GM23338 (cell line): ENCODE measurements around the gene THSD4. TPM values are rescaled to one million over a fixed set of nuclear protein-coding genes. Genes with fewer than 3 reads are reported as not detected.

Experiments
- ATAC-seq: fragments of 200-7000 bp; cut with Tn5 transposase; 3 replicates; pipeline ENCODE4 v1.9.1; 2020
- DNase-seq: peaks from one replicate; pipeline ENCODE4 v3.0.0-alpha.2; 2015; ENCODE audit warnings: low spot score
- H2AFZ ChIP-seq: fragments of 200-600 bp; sonication (generic); 2 replicates; pipeline ENCODE4 v1.8.0; 2016; ENCODE audit warnings: antibody characterized with exemption, mild to moderate bottlenecking, moderate library complexity
- H3F3A ChIP-seq: fragments of 200-600 bp; sonication (generic); replicated peaks from 2 replicates; pipeline ENCODE4 v1.8.0; 2017; ENCODE audit warnings: antibody characterized with exemption, mixed run types, low read depth
- H3K27ac ChIP-seq: fragments of 200-600 bp; sonication (generic); 2 replicates; pipeline ENCODE4 v1.6.1; 2016; ENCODE audit warnings: low read depth
- H3K27me3 ChIP-seq: fragments of 200-600 bp; sonication (generic); 2 replicates; pipeline ENCODE4 v1.8.0; 2016; ENCODE audit warnings: mild to moderate bottlenecking, mixed run types, moderate library complexity; ENCODE audit not compliant: insufficient read depth
- H3K36me3 ChIP-seq: fragments of 200-600 bp; sonication (generic); 2 replicates; pipeline ENCODE4 v1.8.0; 2016; ENCODE audit warnings: mild to moderate bottlenecking; ENCODE audit not compliant: insufficient read depth
- H3K4me1 ChIP-seq: fragments of 200-600 bp; sonication (generic); 2 replicates; pipeline ENCODE4 v1.8.0; 2016; ENCODE audit warnings: mild to moderate bottlenecking, moderate library complexity; ENCODE audit not compliant: insufficient read depth
- H3K4me2 ChIP-seq: fragments of 200-600 bp; sonication (generic); 2 replicates; pipeline ENCODE4 v1.7.1; 2017; ENCODE audit warnings: mixed run types
- H3K4me3 ChIP-seq: fragments of 200-600 bp; sonication (generic); 2 replicates; pipeline ENCODE4 v1.6.1; 2016; ENCODE audit warnings: mixed run types
- H3K79me2 ChIP-seq: fragments of 200-600 bp; sonication (generic); replicated peaks from 2 replicates; pipeline ENCODE4 v1.8.0; 2017; ENCODE audit warnings: mild to moderate bottlenecking; ENCODE audit not compliant: insufficient read depth
- H3K9me2 ChIP-seq: fragments of 200-600 bp; sonication (generic); 2 replicates; pipeline ENCODE4 v1.8.0; 2017; ENCODE audit not compliant: insufficient read depth
- H4K20me1 ChIP-seq: fragments of 200-600 bp; sonication (generic); replicated peaks from 2 replicates; pipeline ENCODE4 v1.8.0; 2017; ENCODE audit warnings: mild to moderate bottlenecking; ENCODE audit not compliant: insufficient read depth
- H3K27ac Mint-ChIP-seq: 2 replicates; pipeline ENCODE4 v1.8.0; 2020; ENCODE audit warnings: inconsistent platforms, mild to moderate bottlenecking, moderate library complexity, mixed read lengths
- H3K27me3 Mint-ChIP-seq: 3 replicates; pipeline ENCODE4 v1.8.0; 2022; ENCODE audit warnings: low read depth, mild to moderate bottlenecking, moderate library complexity, mixed read lengths, inconsistent platforms; ENCODE audit not compliant: insufficient read depth, poor library complexity
- H3K36me3 Mint-ChIP-seq: 3 replicates; pipeline ENCODE4 v1.8.0; 2021; ENCODE audit warnings: low read depth, mild to moderate bottlenecking, inconsistent platforms, moderate library complexity, mixed read lengths
- H3K4me1 Mint-ChIP-seq: 3 replicates; pipeline ENCODE4 v1.8.0; 2020; ENCODE audit warnings: mild to moderate bottlenecking, inconsistent platforms, mixed read lengths
- H3K4me3 Mint-ChIP-seq: 3 replicates; pipeline ENCODE4 v1.8.0; 2021; ENCODE audit warnings: moderate library complexity, mild to moderate bottlenecking, inconsistent platforms, mixed read lengths
- H3K9me3 Mint-ChIP-seq: 3 replicates; pipeline ENCODE4 v1.8.0; 2020; ENCODE audit warnings: moderate library complexity, mild to moderate bottlenecking, inconsistent platforms, mixed read lengths
- EZH2 ChIP-seq: fragments of 200-600 bp; sonication (generic); IDR thresholded peaks from one replicate; pipeline ENCODE4 v1.8.0; 2017; ENCODE audit warnings: antibody characterized with exemption, mild to moderate bottlenecking, low read depth; ENCODE audit not compliant: unreplicated experiment
- EZH2phosphoT487 ChIP-seq: fragments of 200-600 bp; sonication (generic); IDR thresholded peaks from one replicate; pipeline ENCODE4 v1.8.1; 2018; ENCODE audit warnings: antibody characterized with exemption; ENCODE audit not compliant: unreplicated experiment
- JUNB ChIP-seq: IDR thresholded peaks from one replicate; pipeline ENCODE4 v1.6.1; 2016; ENCODE audit warnings: antibody characterized with exemption; ENCODE audit not compliant: unreplicated experiment
- NANOG ChIP-seq: IDR thresholded peaks from 2 replicates; pipeline ENCODE4 v1.6.1; 2016; ENCODE audit warnings: antibody characterized with exemption, borderline replicate concordance
- POLR2AphosphoS5 ChIP-seq: IDR thresholded peaks from 2 replicates; pipeline ENCODE4 v1.6.1; 2016; ENCODE audit warnings: antibody characterized with exemption, low read depth
- STAT1 ChIP-seq: IDR thresholded peaks from one replicate; pipeline ENCODE4 v1.6.1; 2016; ENCODE audit warnings: antibody characterized with exemption; ENCODE audit not compliant: unreplicated experiment
- ZNF331 ChIP-seq: fragments of 250-450 bp; sonication (Bioruptor Pico); IDR thresholded peaks from 2 replicates; pipeline ENCODE4 v1.5.0; 2020; ENCODE audit warnings: low read depth, mild to moderate bottlenecking, moderate library complexity
- polyA plus RNA-seq: library from polyadenylated mRNA; unstranded; fragments of >200 nt; fragmentation: Nextera tagmentation; extraction: Ambion mirVana; gene quantifications from 2 replicates; pipeline ENCODE4 v1.2.1, GENCODE V29; 2016
- total RNA-seq: library from RNA; depleted of rRNA; stranded (reverse); fragments of >200 nt; shearing (Covaris generic); gene quantifications from 2 replicates; pipeline ENCODE4 v1.2.3, GENCODE V29; 2014
- TF ChIP-seq, protein P1 (sequence below): IDR thresholded peaks from 2 replicates; pipeline ENCODE4 v1.6.1; 2016; ENCODE audit warnings: antibody characterized with exemption
- TF ChIP-seq, protein P2 (sequence below), 2 experiments: fragments of 200-600 bp in 1 of 2; sonication (generic) in 1 of 2; conservative IDR thresholded peaks; 2 replicates each; pipeline versions ENCODE4 v1.5.1 to v1.6.1; 2016 to 2017; ENCODE audit warnings: antibody characterized with exemption in 2 of 2, low read depth in 2 of 2, mild to moderate bottlenecking in 2 of 2, moderate library complexity in 1 of 2
- TF ChIP-seq, protein P3 (sequence below): IDR thresholded peaks from one replicate; pipeline ENCODE4 v1.6.1; 2018; ENCODE audit warnings: antibody characterized with exemption; ENCODE audit not compliant: unreplicated experiment

THSD4 gene
- total and polyA plus RNA-seq, 2 experiments from 2014 or later = 2.0 to 7.4 TPM

DNA sequence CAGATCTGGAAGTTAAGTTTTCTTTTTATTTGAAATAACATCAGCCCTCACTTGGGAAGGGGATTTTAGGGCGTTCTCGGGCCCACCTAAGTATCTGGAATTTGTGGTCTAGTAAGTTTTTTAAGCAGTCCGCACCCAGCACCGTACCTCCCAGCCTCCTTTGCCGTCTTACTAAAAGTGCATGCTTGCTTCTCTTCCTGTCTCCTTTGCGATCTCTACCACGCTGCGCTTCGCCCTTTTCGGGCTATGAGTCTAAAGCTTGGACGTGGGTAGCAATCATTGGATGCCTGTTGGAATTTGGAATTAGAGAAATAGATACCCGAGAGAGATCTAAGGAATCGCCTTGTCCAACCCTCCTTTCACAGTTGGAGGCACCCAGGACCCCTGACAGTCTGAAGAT, 1.1 kb downstream of the THSD4 start:
- Histone ChIP-seq H3K27ac (no peak overlapping the region), H3K9me2 (no peaks in the 10 kb centered on the region), H2AFZ (peak overlapping the region; percentile 99), H3K36me3 (no peaks in the 10 kb centered on the region), H3K4me3 (peak overlapping the region; percentile 93), H3K4me2 (peak overlapping the region; percentile 100), H3K27me3 (peaks cover 25% of the 10 kb centered on the region), H3F3A (no peaks in the 10 kb centered on the region; the same call in 1 of the 2 replicates), H3K79me2 (peaks cover 3% of the 10 kb centered on the region; the same call in 1 of the 2 replicates), H3K4me1 (peaks cover 27% of the 10 kb centered on the region), H4K20me1 (no peaks in the 10 kb centered on the region; the same call in none of the 2 replicates)
- Mint-ChIP-seq H3K36me3 (no peaks in the 10 kb centered on the region), H3K4me3 (peak overlapping the region; percentile 74), H3K4me1 (peaks cover 57% of the 10 kb centered on the region), H3K27ac (no peak overlapping the region), H3K27me3 (peaks cover 33% of the 10 kb centered on the region), H3K9me3 (no peaks in the 10 kb centered on the region)
- TF ChIP-seq, protein P1, sequence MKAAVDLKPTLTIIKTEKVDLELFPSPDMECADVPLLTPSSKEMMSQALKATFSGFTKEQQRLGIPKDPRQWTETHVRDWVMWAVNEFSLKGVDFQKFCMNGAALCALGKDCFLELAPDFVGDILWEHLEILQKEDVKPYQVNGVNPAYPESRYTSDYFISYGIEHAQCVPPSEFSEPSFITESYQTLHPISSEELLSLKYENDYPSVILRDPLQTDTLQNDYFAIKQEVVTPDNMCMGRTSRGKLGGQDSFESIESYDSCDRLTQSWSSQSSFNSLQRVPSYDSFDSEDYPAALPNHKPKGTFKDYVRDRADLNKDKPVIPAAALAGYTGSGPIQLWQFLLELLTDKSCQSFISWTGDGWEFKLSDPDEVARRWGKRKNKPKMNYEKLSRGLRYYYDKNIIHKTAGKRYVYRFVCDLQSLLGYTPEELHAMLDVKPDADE = no peak
- TF ChIP-seq ZNF331 (CRISPR knock-in tag) (no peak), EZH2phosphoT487 (no peak), JUNB (no peak), EZH2 (peak; percentile 44)
- TF ChIP-seq, protein P2, sequence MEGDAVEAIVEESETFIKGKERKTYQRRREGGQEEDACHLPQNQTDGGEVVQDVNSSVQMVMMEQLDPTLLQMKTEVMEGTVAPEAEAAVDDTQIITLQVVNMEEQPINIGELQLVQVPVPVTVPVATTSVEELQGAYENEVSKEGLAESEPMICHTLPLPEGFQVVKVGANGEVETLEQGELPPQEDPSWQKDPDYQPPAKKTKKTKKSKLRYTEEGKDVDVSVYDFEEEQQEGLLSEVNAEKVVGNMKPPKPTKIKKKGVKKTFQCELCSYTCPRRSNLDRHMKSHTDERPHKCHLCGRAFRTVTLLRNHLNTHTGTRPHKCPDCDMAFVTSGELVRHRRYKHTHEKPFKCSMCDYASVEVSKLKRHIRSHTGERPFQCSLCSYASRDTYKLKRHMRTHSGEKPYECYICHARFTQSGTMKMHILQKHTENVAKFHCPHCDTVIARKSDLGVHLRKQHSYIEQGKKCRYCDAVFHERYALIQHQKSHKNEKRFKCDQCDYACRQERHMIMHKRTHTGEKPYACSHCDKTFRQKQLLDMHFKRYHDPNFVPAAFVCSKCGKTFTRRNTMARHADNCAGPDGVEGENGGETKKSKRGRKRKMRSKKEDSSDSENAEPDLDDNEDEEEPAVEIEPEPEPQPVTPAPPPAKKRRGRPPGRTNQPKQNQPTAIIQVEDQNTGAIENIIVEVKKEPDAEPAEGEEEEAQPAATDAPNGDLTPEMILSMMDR (conservative IDR thresholded peaks at IDR 0.05; ENCODE audit: low read depth in 2 of 2) = no peak
- ATAC-seq (no peak; the same call in 2 of the 3 replicates), DNase-seq (peak; percentile 33)

DNA sequence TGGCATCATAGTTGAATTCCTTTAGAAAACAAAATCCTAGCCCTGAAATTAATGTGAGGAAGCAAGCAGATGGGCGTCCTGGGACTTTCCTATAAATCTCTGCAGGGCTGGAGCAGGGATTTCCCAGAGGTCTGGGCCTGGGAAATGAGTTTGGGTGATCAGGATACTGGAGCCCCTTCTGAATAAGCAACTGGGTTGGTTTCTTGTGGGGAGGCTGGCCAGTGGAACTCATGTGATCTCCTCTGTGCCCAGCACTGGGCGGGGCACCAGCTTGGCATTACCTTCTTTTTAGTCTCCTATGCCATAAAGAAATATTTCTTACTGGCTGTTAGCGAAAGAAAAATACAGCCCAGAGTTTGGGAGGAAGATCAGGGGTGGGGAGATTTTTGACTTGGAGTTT, 1.7 kb downstream of the THSD4 start:
- Histone ChIP-seq H3K27me3 (peaks cover 25% of the 10 kb centered on the region), H4K20me1 (no peaks in the 10 kb centered on the region; the same call in none of the 2 replicates), H3K4me2 (peak overlapping the region; percentile 100), H3K36me3 (no peaks in the 10 kb centered on the region), H3K4me1 (peaks cover 28% of the 10 kb centered on the region), H3K27ac (no peak overlapping the region), H3K9me2 (no peaks in the 10 kb centered on the region), H2AFZ (no peak overlapping the region), H3K4me3 (peak overlapping the region; percentile 93), H3K79me2 (peaks cover 3% of the 10 kb centered on the region; the same call in 1 of the 2 replicates), H3F3A (no peaks in the 10 kb centered on the region; the same call in 1 of the 2 replicates)
- Mint-ChIP-seq H3K27me3 (peaks cover 33% of the 10 kb centered on the region), H3K27ac (no peak overlapping the region), H3K36me3 (no peaks in the 10 kb centered on the region), H3K4me1 (peaks cover 61% of the 10 kb centered on the region), H3K9me3 (no peaks in the 10 kb centered on the region), H3K4me3 (peak overlapping the region; percentile 74)
- TF ChIP-seq POLR2AphosphoS5 (no peak), STAT1 (no peak), NANOG (no peak), EZH2 (no peak), JUNB (no peak)
- TF ChIP-seq, protein P3, sequence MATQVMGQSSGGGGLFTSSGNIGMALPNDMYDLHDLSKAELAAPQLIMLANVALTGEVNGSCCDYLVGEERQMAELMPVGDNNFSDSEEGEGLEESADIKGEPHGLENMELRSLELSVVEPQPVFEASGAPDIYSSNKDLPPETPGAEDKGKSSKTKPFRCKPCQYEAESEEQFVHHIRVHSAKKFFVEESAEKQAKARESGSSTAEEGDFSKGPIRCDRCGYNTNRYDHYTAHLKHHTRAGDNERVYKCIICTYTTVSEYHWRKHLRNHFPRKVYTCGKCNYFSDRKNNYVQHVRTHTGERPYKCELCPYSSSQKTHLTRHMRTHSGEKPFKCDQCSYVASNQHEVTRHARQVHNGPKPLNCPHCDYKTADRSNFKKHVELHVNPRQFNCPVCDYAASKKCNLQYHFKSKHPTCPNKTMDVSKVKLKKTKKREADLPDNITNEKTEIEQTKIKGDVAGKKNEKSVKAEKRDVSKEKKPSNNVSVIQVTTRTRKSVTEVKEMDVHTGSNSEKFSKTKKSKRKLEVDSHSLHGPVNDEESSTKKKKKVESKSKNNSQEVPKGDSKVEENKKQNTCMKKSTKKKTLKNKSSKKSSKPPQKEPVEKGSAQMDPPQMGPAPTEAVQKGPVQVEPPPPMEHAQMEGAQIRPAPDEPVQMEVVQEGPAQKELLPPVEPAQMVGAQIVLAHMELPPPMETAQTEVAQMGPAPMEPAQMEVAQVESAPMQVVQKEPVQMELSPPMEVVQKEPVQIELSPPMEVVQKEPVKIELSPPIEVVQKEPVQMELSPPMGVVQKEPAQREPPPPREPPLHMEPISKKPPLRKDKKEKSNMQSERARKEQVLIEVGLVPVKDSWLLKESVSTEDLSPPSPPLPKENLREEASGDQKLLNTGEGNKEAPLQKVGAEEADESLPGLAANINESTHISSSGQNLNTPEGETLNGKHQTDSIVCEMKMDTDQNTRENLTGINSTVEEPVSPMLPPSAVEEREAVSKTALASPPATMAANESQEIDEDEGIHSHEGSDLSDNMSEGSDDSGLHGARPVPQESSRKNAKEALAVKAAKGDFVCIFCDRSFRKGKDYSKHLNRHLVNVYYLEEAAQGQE = no peak
- no peak for ATAC-seq
- DNase-seq = no peak
